ENCODE data around the gene LARP1. TPM values are rescaled to one million over a fixed set of nuclear protein-coding genes. Genes with fewer than 3 reads are reported as not detected.

LARP1 gene
- total and polyA plus RNA-seq, 2 experiments from 2014 or later: 133 to 302 TPM

DNA sequence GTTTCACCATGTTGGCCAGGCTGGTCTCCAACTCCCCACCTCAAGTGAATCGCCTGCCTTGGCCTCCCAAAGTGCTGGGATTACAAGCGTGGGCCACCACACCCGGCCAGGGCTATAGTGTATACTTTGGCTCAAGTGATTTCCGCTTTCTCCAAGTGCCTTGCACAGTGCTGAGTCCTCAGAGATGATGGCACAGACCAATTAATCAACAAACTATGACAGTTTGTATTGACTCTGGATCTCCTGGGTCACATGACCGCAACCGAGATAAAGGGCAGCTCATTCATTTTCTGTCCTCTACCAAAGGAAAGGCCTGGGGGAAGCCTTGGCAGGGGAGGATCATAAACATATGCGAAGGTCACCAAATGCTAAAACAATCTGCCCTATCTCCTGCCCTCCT is 11.4 kb upstream of the LARP1 start:
- Mint-ChIP-seq H3K27ac (no peak overlapping the region; the same call in 1 of the 2 replicates), H3K4me1 (peaks cover 25% of the 10 kb centered on the region), H3K9me3 (no peaks in the 10 kb centered on the region), H3K4me3 (no peak overlapping the region), H3K36me3 (ENCODE audit: low read depth) (no peaks in the 10 kb centered on the region), H3K27me3 (ENCODE audit: insufficient read depth, low read depth, poor library complexity) (peaks cover 4% of the 10 kb centered on the region)
- Histone ChIP-seq H3K36me3 (ENCODE audit: insufficient read depth) (no peaks in the 10 kb centered on the region), H3K79me2 (replicated peaks; ENCODE audit: insufficient read depth) (peaks cover 5% of the 10 kb centered on the region), H3K4me2 (no peak overlapping the region), H3K9me2 (ENCODE audit: insufficient read depth) (no peaks in the 10 kb centered on the region), H2AFZ (no peak overlapping the region), H3K4me1 (ENCODE audit: insufficient read depth) (peaks cover 22% of the 10 kb centered on the region; the same call in 1 of the 2 replicates), H4K20me1 (replicated peaks; ENCODE audit: insufficient read depth) (no peaks in the 10 kb centered on the region), H3K27ac (ENCODE audit: low read depth) (peak overlapping the region; percentile 47; the same call in 1 of the 2 replicates), H3F3A (replicated peaks; ENCODE audit: low read depth) (no peaks in the 10 kb centered on the region), H3K27me3 (ENCODE audit: insufficient read depth) (no peaks in the 10 kb centered on the region), H3K4me3 (no peak overlapping the region)
- DNase-seq (ENCODE audit: low spot score): no peak
- no peak for TF ChIP-seq JUNB (IDR thresholded peaks at IDR 0.05; ENCODE audit: unreplicated experiment)
- no peak for TF ChIP-seq POLR2AphosphoS5 (IDR thresholded peaks at IDR 0.05; ENCODE audit: low read depth)
- no peak for ATAC-seq

GRCh38 chr5:154745349-154745748 is 9.8 kb upstream of the LARP1 start:
- no peaks in the 10 kb centered on the region for H3K36me3 Mint-ChIP-seq (ENCODE audit: low read depth)
- peak overlapping the region; percentile 26; the same call in 1 of the 2 replicates for H3K27ac ChIP-seq (ENCODE audit: low read depth)
- no peaks in the 10 kb centered on the region for H3K9me3 Mint-ChIP-seq
- no peaks in the 10 kb centered on the region for H4K20me1 ChIP-seq (replicated peaks; ENCODE audit: insufficient read depth)
- no peak overlapping the region for H2AFZ ChIP-seq
- DNase-seq (ENCODE audit: low spot score) (no peak), ATAC-seq (no peak)
- H3F3A ChIP-seq (replicated peaks; ENCODE audit: low read depth): no peaks in the 10 kb centered on the region
- peaks cover 5% of the 10 kb centered on the region for H3K27me3 Mint-ChIP-seq (ENCODE audit: insufficient read depth, low read depth, poor library complexity)
- H3K36me3 ChIP-seq (ENCODE audit: insufficient read depth): no peaks in the 10 kb centered on the region
- H3K79me2 ChIP-seq (replicated peaks; ENCODE audit: insufficient read depth): peaks cover 7% of the 10 kb centered on the region
- no peaks in the 10 kb centered on the region for H3K27me3 ChIP-seq (ENCODE audit: insufficient read depth)
- H3K27ac Mint-ChIP-seq: peak overlapping the region; percentile 6; the same call in 1 of the 2 replicates
- no peak overlapping the region for H3K4me3 Mint-ChIP-seq
- TF ChIP-seq ZNF462 (CRISPR knock-in tag; IDR thresholded peaks at IDR 0.05) (no peak), ETS1 (IDR thresholded peaks at IDR 0.05) (no peak), JUNB (IDR thresholded peaks at IDR 0.05; ENCODE audit: unreplicated experiment) (no peak), STAT1 (IDR thresholded peaks at IDR 0.05; ENCODE audit: unreplicated experiment) (no peak), NANOG (IDR thresholded peaks at IDR 0.05; ENCODE audit: borderline replicate concordance) (no peak), POLR2AphosphoS5 (IDR thresholded peaks at IDR 0.05; ENCODE audit: low read depth) (no peak), EZH2phosphoT487 (IDR thresholded peaks at IDR 0.05; ENCODE audit: unreplicated experiment) (no peak), ZNF114 (CRISPR knock-in tag; IDR thresholded peaks at IDR 0.05) (no peak), EZH2 (IDR thresholded peaks at IDR 0.05; ENCODE audit: low read depth, unreplicated experiment) (no peak), CREB1 (CRISPR knock-in tag; IDR thresholded peaks at IDR 0.05; ENCODE audit: low read depth) (no peak)
- TF ChIP-seq, protein P1, sequence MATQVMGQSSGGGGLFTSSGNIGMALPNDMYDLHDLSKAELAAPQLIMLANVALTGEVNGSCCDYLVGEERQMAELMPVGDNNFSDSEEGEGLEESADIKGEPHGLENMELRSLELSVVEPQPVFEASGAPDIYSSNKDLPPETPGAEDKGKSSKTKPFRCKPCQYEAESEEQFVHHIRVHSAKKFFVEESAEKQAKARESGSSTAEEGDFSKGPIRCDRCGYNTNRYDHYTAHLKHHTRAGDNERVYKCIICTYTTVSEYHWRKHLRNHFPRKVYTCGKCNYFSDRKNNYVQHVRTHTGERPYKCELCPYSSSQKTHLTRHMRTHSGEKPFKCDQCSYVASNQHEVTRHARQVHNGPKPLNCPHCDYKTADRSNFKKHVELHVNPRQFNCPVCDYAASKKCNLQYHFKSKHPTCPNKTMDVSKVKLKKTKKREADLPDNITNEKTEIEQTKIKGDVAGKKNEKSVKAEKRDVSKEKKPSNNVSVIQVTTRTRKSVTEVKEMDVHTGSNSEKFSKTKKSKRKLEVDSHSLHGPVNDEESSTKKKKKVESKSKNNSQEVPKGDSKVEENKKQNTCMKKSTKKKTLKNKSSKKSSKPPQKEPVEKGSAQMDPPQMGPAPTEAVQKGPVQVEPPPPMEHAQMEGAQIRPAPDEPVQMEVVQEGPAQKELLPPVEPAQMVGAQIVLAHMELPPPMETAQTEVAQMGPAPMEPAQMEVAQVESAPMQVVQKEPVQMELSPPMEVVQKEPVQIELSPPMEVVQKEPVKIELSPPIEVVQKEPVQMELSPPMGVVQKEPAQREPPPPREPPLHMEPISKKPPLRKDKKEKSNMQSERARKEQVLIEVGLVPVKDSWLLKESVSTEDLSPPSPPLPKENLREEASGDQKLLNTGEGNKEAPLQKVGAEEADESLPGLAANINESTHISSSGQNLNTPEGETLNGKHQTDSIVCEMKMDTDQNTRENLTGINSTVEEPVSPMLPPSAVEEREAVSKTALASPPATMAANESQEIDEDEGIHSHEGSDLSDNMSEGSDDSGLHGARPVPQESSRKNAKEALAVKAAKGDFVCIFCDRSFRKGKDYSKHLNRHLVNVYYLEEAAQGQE (IDR thresholded peaks at IDR 0.05; ENCODE audit: unreplicated experiment): no peak
- peaks cover 36% of the 10 kb centered on the region for H3K4me1 Mint-ChIP-seq
- H3K4me1 ChIP-seq (ENCODE audit: insufficient read depth): peaks cover 29% of the 10 kb centered on the region; the same call in 1 of the 2 replicates
- H3K4me3 ChIP-seq: no peak overlapping the region
- no peaks in the 10 kb centered on the region for H3K9me2 ChIP-seq (ENCODE audit: insufficient read depth)
- H3K4me2 ChIP-seq: no peak overlapping the region

Measured in GM23338 (cell line).